GM18505 (cell line): ENCODE measurements around the gene FAF1.

Experiments used
- ATAC-seq: cut with Tn5 transposase; IDR thresholded peaks from one replicate; pipeline ENCODE4 v1.9.1; 2021; ENCODE audit not compliant: unreplicated experiment
- POLR2A ChIP-seq: IDR thresholded peaks from 4 replicates; pipeline ENCODE4 v1.6.1; 2011; ENCODE audit warnings: borderline replicate concordance; ENCODE audit not compliant: insufficient read depth, insufficient read length; ENCODE audit errors: extremely low read depth

FAF1 gene

DNA sequence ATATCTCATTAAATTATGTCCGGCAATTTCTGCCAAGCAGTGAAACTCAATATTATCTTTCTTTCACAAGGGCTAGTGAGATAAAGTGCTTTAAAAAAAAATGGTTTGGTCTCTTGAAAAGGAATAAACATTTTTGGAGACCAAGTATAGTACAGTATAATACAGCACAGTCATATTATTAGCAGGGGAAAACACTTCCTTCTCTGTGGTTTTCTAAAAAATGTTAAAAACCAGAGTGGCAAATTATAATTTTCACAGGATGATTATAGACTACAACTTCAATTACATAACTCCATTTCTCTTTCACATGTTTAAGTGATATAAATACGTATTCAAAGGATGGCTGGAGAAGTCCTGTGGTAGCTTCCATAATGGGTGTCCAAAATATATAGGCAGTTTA is 366.6 kb downstream of the FAF1 start:
- no peak for ATAC-seq
- TF ChIP-seq POLR2A = no peak

DNA sequence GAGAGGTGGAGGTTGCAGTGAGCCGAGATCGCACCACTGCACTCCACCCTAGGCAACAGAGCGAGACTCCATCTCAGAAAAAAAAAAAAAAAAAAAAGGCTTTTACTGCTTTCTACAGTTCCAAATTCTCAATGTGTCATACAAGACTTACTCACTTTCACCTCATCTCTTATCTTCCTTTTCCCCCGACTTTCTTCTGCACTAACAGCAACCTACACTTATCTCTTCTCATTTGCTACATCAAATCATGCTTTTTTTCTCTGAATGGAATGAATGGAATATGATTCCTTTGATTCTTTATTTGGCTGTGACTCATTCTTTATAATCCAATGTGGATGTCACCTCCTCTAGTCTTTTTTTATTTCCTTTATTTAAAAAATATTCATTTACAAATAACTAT is 368.5 kb downstream of the FAF1 start:
- ATAC-seq = no peak
- TF ChIP-seq POLR2A = no peak

DNA sequence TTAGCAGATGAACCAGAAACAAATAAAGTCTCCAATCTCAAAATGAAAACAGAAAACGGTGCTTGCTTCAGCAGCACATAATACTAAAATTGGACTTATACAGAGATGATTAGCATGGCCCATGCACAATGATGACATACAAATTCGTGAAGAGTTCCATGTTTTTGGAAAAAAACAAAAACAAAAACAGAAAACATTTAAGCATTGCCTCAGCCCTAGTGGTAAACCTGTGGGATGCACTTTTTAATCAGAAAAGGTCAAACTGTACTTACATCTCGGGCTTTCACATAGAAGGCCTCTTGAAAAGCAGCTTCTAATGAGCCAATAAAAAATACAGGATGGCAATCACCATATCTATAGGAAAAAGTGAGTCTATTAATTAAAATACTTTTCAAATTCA is 377.7 kb downstream of the FAF1 start:
- ATAC-seq = no peak
- no peak for TF ChIP-seq POLR2A

DNA sequence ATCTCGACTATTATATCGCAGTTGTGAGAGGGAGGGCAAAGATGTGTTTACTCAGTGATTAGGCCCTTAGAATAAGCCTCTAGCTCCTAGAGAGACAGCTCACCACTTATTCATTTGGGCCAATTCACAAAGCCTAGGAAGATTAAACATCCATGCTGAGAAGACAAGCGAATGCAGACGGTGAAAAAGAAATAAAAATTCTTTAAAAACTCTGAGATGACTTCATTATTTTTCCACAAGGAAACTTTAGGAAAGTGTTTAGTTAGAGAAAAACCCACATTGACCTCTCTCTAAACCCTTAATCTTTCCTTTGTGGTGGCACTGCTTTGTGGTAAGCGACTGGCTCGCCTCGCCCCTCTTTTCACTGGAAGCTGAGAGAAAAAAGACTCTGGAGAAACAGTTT is 390.0 kb downstream of the FAF1 start:
- TF ChIP-seq POLR2A = no peak

DNA sequence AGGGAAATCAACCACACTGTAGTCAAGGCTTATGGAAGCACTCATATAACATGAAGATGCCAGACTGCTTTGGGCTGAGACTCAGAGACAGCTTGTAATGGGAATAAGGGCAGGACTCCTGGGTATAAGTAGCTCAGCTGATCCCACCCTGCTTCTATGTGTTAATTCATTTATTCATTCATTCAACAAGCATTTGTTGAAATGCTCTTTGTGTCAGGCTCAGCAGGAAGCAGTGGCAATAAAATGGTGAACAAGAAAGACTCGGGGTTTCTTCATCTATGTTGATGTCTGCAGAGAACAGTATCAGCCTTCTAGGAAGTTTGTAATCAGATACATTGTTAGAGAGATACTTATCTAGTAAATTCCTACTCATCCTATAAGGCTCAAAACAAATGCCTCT is 391.3 kb downstream of the FAF1 start:
- no peak for ATAC-seq
- no peak for TF ChIP-seq POLR2A

More for the DNA sequence above, 390.0 kb downstream of the FAF1 start:
- ATAC-seq = no peak

DNA sequence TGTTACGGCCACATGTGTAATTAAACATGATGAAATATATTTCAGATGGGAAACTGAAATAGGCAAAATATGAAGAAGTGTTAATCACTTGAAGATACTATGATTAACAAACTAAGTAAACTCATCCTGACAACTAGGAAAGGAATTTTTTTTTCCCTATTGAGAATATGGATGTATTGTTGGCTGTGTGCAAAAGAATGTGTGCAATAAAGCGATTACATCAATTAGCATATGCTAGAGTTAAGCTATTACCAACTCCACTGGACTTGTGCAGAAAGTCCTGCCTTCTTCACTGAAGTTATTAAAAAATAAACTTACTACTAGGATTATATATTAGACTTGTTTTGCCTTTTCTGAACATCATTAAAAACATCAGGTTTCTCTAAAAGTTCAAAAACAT is 393.7 kb downstream of the FAF1 start:
- no peak for TF ChIP-seq POLR2A
- no peak for ATAC-seq

DNA sequence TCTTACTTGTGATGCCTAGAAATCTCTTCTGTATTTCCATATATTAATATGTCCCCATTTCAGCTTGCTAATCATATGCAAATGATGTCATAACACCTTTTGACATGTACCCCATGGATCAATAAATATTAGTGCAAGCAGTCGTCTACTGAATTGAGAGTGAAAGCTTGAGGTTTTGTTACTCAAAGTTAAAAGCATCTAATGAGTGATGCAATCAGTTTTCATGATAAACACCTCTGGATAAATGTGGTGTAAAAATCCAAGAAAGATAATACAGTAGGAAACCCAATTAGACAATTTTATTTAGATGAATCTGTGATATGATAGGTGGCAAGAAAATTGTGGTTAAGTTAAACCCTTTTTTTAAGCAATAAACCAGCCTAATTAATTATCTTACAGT is 395.6 kb downstream of the FAF1 start:
- ATAC-seq = no peak
- TF ChIP-seq POLR2A = no peak

DNA sequence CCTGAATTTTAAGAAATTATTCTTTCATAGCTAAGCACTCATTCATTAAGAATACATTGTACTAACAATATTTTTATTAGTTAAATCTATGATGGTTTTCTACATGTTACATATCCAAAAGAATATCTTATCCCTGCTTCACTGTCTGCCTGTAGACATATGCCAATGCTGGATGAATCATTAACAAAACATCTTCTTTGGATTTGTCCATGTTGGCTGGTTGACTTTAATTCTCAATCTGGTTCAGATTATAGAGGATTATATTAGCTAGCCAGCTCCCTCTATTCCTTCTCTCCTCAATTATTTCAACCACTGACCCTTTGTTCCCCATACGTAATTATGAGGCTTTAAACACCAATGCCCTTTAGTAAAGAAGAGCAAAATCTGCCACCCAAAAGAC is 398.0 kb downstream of the FAF1 start:
- no peak for ATAC-seq
- TF ChIP-seq POLR2A = no peak

DNA sequence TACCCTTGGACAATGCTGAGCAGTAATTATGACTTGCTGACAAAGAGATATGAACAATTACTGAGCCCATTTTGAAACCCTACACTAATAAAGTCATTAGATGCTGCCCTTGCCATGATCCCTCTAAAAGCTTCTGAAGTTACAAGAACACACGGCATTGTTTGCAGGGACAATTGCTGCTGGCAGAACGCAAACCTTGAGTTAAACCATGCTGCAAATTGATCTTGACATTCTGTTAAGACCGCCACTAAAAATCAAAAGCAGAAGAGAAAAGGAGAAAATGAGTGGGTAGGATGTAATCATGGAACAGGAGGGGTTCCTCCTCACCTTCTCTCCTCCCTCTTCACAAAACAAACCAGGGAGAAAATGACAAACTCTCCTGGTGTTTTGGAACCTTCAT is 400.6 kb downstream of the FAF1 start:
- TF ChIP-seq POLR2A = no peak
- ATAC-seq = no peak

DNA sequence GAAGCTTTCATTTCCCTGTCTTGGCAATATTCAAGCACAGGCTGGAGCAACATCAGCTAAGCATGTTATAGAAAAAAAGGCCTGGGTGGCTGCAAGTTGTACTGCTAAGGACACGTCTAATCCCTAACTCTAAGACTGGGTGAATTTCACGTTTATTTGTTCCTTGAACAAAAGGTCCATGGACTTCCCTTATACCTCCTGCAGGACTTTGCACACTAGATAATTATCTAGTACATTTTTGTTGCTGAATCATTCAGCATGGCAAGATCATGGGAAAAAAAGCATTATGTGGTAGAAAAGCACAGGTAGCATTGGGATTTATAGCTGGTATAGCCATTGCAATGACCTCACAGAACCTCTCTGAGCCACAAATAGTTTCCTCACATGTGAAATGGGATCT is 406.1 kb downstream of the FAF1 start:
- ATAC-seq = no peak
- no peak for TF ChIP-seq POLR2A

DNA sequence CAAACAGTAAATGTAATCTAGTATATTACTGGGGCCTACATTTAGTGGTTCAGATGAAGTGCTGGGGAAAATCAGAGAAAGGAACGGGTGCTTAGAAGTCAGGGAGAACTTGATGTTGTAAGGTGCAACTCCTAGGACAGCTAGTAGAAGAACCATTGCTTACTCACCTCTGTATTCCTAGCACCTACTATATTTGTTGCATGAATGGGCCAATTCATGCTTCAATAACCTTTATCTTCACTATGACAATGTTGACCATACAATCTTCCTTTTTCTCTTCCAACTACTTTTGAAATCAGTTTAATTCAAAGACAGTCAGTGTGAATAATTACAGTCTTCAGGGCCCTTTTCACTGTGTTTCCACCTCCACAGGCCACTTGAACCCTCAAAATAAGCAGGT is 411.8 kb downstream of the FAF1 start:
- ATAC-seq = no peak
- TF ChIP-seq POLR2A = no peak

DNA sequence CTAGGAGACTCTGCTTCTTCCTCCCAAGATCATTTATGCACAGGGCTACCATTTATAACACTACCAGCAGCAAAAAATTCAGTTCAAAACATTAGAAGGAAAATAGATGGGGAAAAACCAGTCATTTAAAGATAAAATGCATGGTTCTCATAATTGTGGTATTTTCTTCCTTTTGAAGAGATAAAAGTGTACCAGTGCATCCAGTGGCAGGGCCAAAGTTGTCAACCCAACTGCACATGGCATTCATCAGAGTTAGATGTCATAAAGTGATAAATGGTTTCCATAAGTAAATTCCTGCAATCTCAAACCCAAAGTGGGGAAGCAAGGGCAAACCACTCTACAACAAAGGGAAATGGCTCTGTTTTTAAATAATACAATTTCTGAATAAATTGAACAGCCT is 417.7 kb downstream of the FAF1 start:
- no peak for TF ChIP-seq POLR2A
- no peak for ATAC-seq

DNA sequence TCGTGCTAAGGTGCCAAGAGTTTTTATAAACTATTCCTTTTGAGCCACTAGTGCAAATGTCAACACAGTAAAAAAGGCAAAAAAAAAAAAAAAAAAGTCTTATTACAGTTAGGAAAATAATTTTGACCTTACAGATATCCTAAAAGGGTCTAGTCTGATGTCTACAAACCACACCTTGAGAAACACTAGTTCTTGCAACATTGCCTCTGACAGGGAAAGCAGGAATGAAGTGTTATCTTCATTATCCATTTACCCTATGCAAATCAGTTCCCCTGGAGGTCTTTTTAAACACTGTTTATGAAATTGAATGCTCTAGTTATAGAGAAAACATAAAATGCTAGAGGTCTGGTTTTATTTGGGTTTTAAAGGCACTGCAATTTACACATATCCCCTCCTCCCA is 421.6 kb downstream of the FAF1 start:
- TF ChIP-seq POLR2A = no peak

DNA sequence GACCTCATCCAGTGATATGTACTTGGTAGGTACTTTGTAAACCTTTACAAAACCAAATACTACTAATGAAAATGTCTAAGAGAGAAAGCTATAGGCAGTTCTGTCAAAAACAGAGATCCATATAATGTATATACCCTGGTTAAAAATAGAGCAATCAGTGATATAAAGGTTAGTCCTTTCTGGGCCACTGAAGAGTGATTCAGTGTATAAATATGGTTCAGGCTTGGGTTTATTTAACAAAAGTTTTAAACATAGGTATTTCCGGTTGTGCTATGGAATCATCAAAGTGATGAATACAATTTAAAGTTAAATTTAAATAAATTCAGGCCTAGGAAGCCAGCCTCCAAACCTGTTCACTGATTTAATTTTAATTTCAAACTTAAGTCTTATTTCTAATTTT is 428.5 kb downstream of the FAF1 start:
- ATAC-seq = no peak
- TF ChIP-seq POLR2A = no peak

More for the DNA sequence above, 421.6 kb downstream of the FAF1 start:
- no peak for ATAC-seq

DNA sequence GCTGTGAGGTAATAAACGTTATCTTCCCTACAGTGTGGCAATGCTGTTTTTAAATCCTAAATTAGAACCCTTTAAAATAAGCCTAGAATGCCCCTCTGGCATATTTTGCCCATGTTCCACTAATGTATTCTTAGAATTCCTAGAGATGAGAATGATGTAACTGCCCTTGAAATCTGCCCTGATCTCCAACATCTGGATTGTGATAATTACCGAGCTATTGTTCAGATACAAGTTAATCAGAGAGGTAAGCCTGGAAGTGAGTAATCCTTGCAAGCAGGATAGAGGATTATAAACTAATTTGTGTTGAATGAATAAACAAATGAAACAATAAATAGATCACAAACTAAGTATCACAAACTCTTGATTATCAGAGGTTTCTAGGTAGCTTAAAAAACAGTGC is 429.0 kb downstream of the FAF1 start:
- ATAC-seq = no peak

More for the DNA sequence above, 429.0 kb downstream of the FAF1 start:
- no peak for TF ChIP-seq POLR2A
